ENCODE data around the gene ZNF280B. TPM values are rescaled to one million over a fixed set of nuclear protein-coding genes. Genes with fewer than 3 reads are reported as not detected.

The ZNF280B gene
- total RNA-seq, 1 experiment from 2014 or later = 5.5 TPM

- H2AFZ ChIP-seq (ENCODE audit: low read depth, low read length, poor library complexity, severe bottlenecking) = no peak overlapping the region
- H3K27ac ChIP-seq (ENCODE audit: low read depth, low read length) = no peak overlapping the region
- H3K36me3 ChIP-seq (ENCODE audit: control insufficient read depth in 1 of 2, insufficient read depth in 2 of 2, low read length in 2 of 2) = peaks cover 2 to 31% of the 10 kb centered on the region in 2 experiments; a peak in 2 of 4 replicates
- H3K9ac ChIP-seq (ENCODE audit: low read length) = no peak overlapping the region
- H3K9me2 ChIP-seq (ENCODE audit: insufficient read depth) = no peaks in the 10 kb centered on the region
- CTCF ChIA-PET = interaction anchor here (0.6 to 1.3 kb wide), 2 partner anchors 69 to 84 kb away, joined by 3 read pairs; no protein-coding TSS in a partner anchor
- no TSS peak for BruUV-seq (replicated peaks)
- TF ChIP-seq ELF1 (IDR thresholded peaks at IDR 0.05; ENCODE audit: borderline replicate concordance, low read depth) (no peak), CTCF (IDR thresholded peaks at IDR 0.05 in 2 of 3, conservative IDR thresholded peaks at IDR 0.05 in 1 of 3; ENCODE audit: borderline replicate concordance in 1 of 3, insufficient read depth in 1 of 3, low read depth in 2 of 3, low read length in 2 of 3) (no peak), SRF (IDR thresholded peaks at IDR 0.05; ENCODE audit: low read depth) (no peak), YY1 (IDR thresholded peaks at IDR 0.05; ENCODE audit: extremely low read depth, insufficient replicate concordance, low read depth, low read length) (no peak), ZBTB33 (IDR thresholded peaks at IDR 0.05; ENCODE audit: extremely low read depth, insufficient replicate concordance, low read length) (no peak)
- intact Hi-C loops (cut with micrococcal nuclease) = no loop called here
- H3K9me3 ChIP-seq (ENCODE audit: control insufficient read depth in 1 of 2, insufficient read depth in 1 of 2, low read depth in 1 of 2, low read length in 2 of 2) = peaks cover 0 to 5% of the 10 kb centered on the region in 2 experiments; a peak in 1 of 4 replicates
- DNase-seq (ENCODE audit: low read depth, low spot score) (no peak), ATAC-seq (no peak)
- RAD21 ChIA-PET (ENCODE audit: low non-redundant PET in 1 of 2, low total read pairs in 2 of 2, uncharacterized antibody in 2 of 2, unreplicated experiment in 2 of 2) = no interaction called here
- no peak overlapping the region for H3K4me2 ChIP-seq (ENCODE audit: low read length)
- POLR2A ChIA-PET = no interaction called here
- H4K20me1 ChIP-seq (ENCODE audit: insufficient read depth) = no peaks in the 10 kb centered on the region
- H3K27me3 ChIP-seq (ENCODE audit: insufficient read depth, low read length) = no peaks in the 10 kb centered on the region
- peaks cover 0 to 14% of the 10 kb centered on the region in 2 experiments; a peak in 3 of 4 replicates for H3K4me1 ChIP-seq (ENCODE audit: control insufficient read depth in 1 of 2, insufficient read depth in 2 of 2, low read length in 2 of 2)
- H3K79me2 ChIP-seq (ENCODE audit: insufficient read depth, low read length) = peaks cover 13% of the 10 kb centered on the region; the same call in 1 of the 2 replicates
- H3K4me3 ChIP-seq (replicated peaks in 1 of 2; ENCODE audit: low read depth in 1 of 2, low read length in 2 of 2) = no peak overlapping the region
Observed at GRCh38 chr22:22506736-22507135, 1.8 kb downstream of the ZNF280B start.

All from HCT116 (cell line).